Mesenchymal stem cell (in vitro differentiated cells and primary cell): ENCODE measurements around the gene FYB2.

Experiments
- DNase-seq: peaks from one replicate; pipeline ENCODE4 v3.0.0-alpha.2; 2013
- H2AFZ ChIP-seq: one replicate; pipeline ENCODE4 v1.6.1; 2013; ENCODE audit warnings: low read depth, mild to moderate bottlenecking, control low read depth, inconsistent platforms, low read length, moderate library complexity
- H2AK5ac ChIP-seq: 2 replicates; pipeline ENCODE4 v1.6.1; 2013; ENCODE audit warnings: low read length, moderate library complexity, mild to moderate bottlenecking, inconsistent platforms; ENCODE audit not compliant: severe bottlenecking
- H2BK120ac ChIP-seq: one replicate; pipeline ENCODE4 v1.6.1; 2013; ENCODE audit warnings: low read depth, mild to moderate bottlenecking, inconsistent platforms, low read length, moderate library complexity
- H2BK12ac ChIP-seq, 2 experiments: one replicate each; pipeline ENCODE4 v1.6.1; 2013; ENCODE audit warnings: inconsistent platforms in 2 of 2, low read length in 2 of 2, mild to moderate bottlenecking in 2 of 2, moderate library complexity in 2 of 2, control low read depth in 1 of 2
- H2BK15ac ChIP-seq: one replicate; pipeline ENCODE4 v1.6.1; 2013; ENCODE audit warnings: mild to moderate bottlenecking, low read depth, inconsistent platforms; ENCODE audit not compliant: poor library complexity, severe bottlenecking
- H2BK5ac ChIP-seq: 2 replicates; pipeline ENCODE4 v1.6.1; 2013; ENCODE audit warnings: low read depth, mild to moderate bottlenecking, low read length, control low read depth, inconsistent platforms; ENCODE audit not compliant: poor library complexity, severe bottlenecking
- H3K14ac ChIP-seq, 2 experiments: one replicate each; pipeline ENCODE4 v1.6.1; 2013; ENCODE audit warnings: inconsistent platforms in 2 of 2, low read length in 2 of 2, control low read depth in 1 of 2, mild to moderate bottlenecking in 1 of 2, moderate library complexity in 1 of 2
- H3K18ac ChIP-seq, 2 experiments: one replicate each; pipeline ENCODE4 v1.6.1; 2013; ENCODE audit warnings: inconsistent platforms in 2 of 2, low read length in 2 of 2, control low read depth in 1 of 2, low read depth in 1 of 2, mild to moderate bottlenecking in 1 of 2
- H3K23ac ChIP-seq, 2 experiments: one replicate each; pipeline ENCODE4 v1.6.1; 2013; ENCODE audit warnings: inconsistent platforms in 2 of 2, low read length in 2 of 2, mild to moderate bottlenecking in 2 of 2, moderate library complexity in 2 of 2, control low read depth in 1 of 2
- H3K27ac ChIP-seq: 2 replicates; pipeline ENCODE4 v1.5.1; 2013; ENCODE audit warnings: mild to moderate bottlenecking, moderate library complexity, low read length, control low read depth, inconsistent platforms; ENCODE audit not compliant: poor library complexity, severe bottlenecking
- H3K27me3 ChIP-seq, 2 experiments: 2 replicates each; pipeline versions ENCODE4 v1.6.1 to v1.7.0; 2013; ENCODE audit warnings: low read length in 2 of 2, mild to moderate bottlenecking in 2 of 2, moderate library complexity in 2 of 2, control low read depth in 1 of 2, inconsistent platforms in 1 of 2; ENCODE audit not compliant: control insufficient read depth in 1 of 2, insufficient read depth in 1 of 2
- H3K36me3 ChIP-seq, 2 experiments: 2 replicates each; pipeline versions ENCODE4 v1.6.1 to v1.7.0; 2013; ENCODE audit warnings: low read length in 2 of 2, control low read depth in 1 of 2, inconsistent platforms in 1 of 2, low read depth in 1 of 2, mild to moderate bottlenecking in 1 of 2; ENCODE audit not compliant: insufficient read depth in 2 of 2, control insufficient read depth in 1 of 2
- H3K4ac ChIP-seq, 2 experiments: one replicate each; pipeline ENCODE4 v1.6.1; 2013; ENCODE audit warnings: inconsistent platforms in 2 of 2, low read length in 2 of 2, mild to moderate bottlenecking in 2 of 2, moderate library complexity in 2 of 2, control low read depth in 1 of 2, low read depth in 1 of 2
- H3K4me1 ChIP-seq: 2 replicates; pipeline ENCODE4 v1.6.1; 2013; ENCODE audit warnings: low read depth, low read length, control low read depth; ENCODE audit not compliant: control insufficient read depth, insufficient read depth
- H3K4me2 ChIP-seq: 2 replicates; pipeline ENCODE4 v1.6.1; 2013; ENCODE audit warnings: low read length, mild to moderate bottlenecking, inconsistent platforms; ENCODE audit not compliant: poor library complexity, severe bottlenecking
- H3K4me3 ChIP-seq, 2 experiments: 2 replicates each; pipeline versions ENCODE4 v1.5.1 to v1.7.0; 2013; ENCODE audit warnings: low read length in 2 of 2, mild to moderate bottlenecking in 2 of 2, control low read depth in 1 of 2, low read depth in 1 of 2; ENCODE audit not compliant: insufficient read depth in 1 of 2
- H3K79me1 ChIP-seq: replicated peaks from 2 replicates; pipeline ENCODE4 v1.6.1; 2013; ENCODE audit warnings: mild to moderate bottlenecking, control low read depth, low read length, inconsistent platforms; ENCODE audit not compliant: poor library complexity, severe bottlenecking
- H3K9ac ChIP-seq: 2 replicates; pipeline ENCODE4 v1.7.0; 2013; ENCODE audit warnings: mild to moderate bottlenecking, low read length, moderate library complexity
- H3K9me3 ChIP-seq: 2 replicates; pipeline ENCODE4 v1.7.0; 2013; ENCODE audit warnings: mild to moderate bottlenecking, low read length; ENCODE audit not compliant: control insufficient read depth
- H4K8ac ChIP-seq: one replicate; pipeline ENCODE4 v1.6.1; 2013; ENCODE audit warnings: inconsistent platforms, mild to moderate bottlenecking, low read length, moderate library complexity
- H4K91ac ChIP-seq: one replicate; pipeline ENCODE4 v1.6.1; 2013; ENCODE audit warnings: mild to moderate bottlenecking, low read length, inconsistent platforms
- WGBS: methylation state at CpG from one replicate; pipeline ENCODE4 v1.1.7; 2013; ENCODE audit warnings: mixed read lengths; 5-methylcytosine and 5-hydroxymethylcytosine counted together

FYB2 gene

DNA sequence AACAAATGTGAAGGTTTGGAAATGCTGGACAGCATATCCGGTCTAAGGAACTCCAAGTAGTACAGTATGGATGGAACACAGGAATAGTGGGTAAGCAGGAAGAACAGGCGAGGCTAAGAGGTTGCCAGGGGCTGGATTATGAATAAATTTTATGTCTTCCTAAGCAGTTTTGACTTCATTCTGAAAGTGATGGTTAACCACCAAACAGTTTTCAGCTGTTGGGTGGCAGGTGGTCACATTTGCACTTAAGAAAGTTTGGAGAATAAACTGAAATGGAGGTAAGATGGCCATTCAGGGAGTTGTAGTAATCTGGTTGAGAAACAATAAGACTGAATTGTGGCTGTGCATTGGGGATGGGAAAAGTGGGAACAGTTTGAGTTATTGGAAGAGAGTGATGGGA, 90.2 kb downstream of the FYB2 start:
- Histone ChIP-seq H2BK15ac (no peak overlapping the region), H3K27ac (no peak overlapping the region), H3K23ac (no peak overlapping the region), H3K4me2 (no peak overlapping the region), H2BK12ac (no peak overlapping the region), H3K9me3 (peaks cover 3% of the 10 kb centered on the region), H2BK5ac (no peak overlapping the region), H3K4me3 (no peak overlapping the region), H3K27me3 (peaks cover 0 to 7% of the 10 kb centered on the region in 2 experiments), H3K14ac (no peak overlapping the region), H2AK5ac (no peak overlapping the region), H2AFZ (no peak overlapping the region), H3K9ac (no peak overlapping the region), H4K8ac (no peak overlapping the region), H3K18ac (no peak overlapping the region), H4K91ac (no peak overlapping the region), H3K4me1 (no peaks in the 10 kb centered on the region), H3K79me1 (no peaks in the 10 kb centered on the region), H3K36me3 (no peaks in the 10 kb centered on the region), H3K4ac (no peak overlapping the region), H2BK120ac (no peak overlapping the region)
- no peak for DNase-seq
- 89% methylated on average over 2 of the region's 2 CpGs for WGBS

DNA sequence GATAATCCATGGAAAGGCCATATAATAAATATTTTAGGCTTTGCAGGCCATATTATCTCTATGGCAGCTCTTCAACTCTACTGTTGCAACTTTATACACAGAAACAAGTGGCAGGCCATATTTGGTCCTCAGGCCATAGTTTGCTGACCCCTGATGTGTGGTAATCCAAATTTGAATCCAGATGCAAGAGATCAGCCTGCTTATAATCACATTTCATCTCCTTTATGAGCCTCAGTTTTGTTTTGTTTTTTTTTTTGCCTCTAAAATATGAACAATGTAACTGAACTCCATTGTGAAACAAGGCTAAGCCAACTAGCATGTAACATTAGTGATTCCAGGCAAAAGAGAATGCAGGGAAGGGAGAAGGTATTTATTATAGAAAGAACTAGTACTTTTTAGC, 92.5 kb downstream of the FYB2 start:
- no peak overlapping the region for H3K4me2 ChIP-seq
- H3K4ac ChIP-seq = no peak overlapping the region
- H2BK12ac ChIP-seq = no peak overlapping the region
- peaks cover 0 to 7% of the 10 kb centered on the region in 2 experiments for H3K27me3 ChIP-seq
- no peak overlapping the region for H2AFZ ChIP-seq
- no peak overlapping the region for H4K91ac ChIP-seq
- no peak for DNase-seq
- no peak overlapping the region for H3K23ac ChIP-seq
- H3K14ac ChIP-seq = no peak overlapping the region
- no peak overlapping the region for H2AK5ac ChIP-seq
- H2BK15ac ChIP-seq = no peak overlapping the region
- H3K36me3 ChIP-seq = no peaks in the 10 kb centered on the region
- H3K9me3 ChIP-seq = no peaks in the 10 kb centered on the region
- H3K27ac ChIP-seq = no peak overlapping the region
- H3K79me1 ChIP-seq = no peaks in the 10 kb centered on the region
- no peaks in the 10 kb centered on the region for H3K4me1 ChIP-seq
- H2BK120ac ChIP-seq = no peak overlapping the region
- no peak overlapping the region for H3K18ac ChIP-seq
- no peak overlapping the region for H2BK5ac ChIP-seq
- no peak overlapping the region for H3K4me3 ChIP-seq
- no peak overlapping the region for H3K9ac ChIP-seq
- no peak overlapping the region for H4K8ac ChIP-seq

DNA sequence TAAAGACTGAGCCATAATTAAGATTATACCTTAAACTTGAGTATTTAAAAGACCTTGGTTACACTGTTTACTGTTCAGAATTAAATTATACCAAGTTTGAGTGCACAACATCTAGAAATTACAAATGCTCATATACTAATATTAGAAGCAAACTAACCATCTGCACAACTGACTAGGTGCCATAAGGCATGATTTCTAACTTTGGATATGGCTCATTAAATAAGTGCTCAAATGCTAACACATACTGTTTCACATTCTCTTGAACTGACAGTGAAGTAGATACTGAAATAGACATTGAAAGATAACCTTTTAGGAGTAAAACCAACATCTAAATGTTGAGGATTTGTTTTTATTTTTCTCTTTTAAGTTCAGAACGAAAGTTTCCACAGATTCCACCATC, 100.0 kb downstream of the FYB2 start:
- no peak overlapping the region for H3K4me3 ChIP-seq
- no peaks in the 10 kb centered on the region for H3K4me1 ChIP-seq

DNA sequence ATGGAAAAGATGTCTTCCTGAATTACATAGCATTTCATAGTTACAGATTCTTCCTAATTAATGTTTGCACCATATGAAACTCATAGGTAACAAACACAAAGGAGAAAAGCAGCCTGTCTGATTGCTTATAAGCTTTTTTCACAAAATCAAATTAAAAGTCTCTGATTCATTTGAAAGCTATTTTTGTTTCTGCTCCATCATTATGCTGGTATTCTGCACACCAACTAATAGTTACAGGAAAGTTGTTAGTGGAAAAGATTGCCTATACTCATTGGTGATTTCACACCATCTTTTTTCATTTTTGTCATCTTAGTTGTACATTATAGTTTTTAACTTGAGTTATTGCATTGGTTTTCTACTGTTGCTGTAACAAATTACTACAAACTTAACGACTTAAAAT, 104.0 kb downstream of the FYB2 start:
- no peak overlapping the region for H3K4me2 ChIP-seq
- no peak overlapping the region for H3K18ac ChIP-seq
- H4K8ac ChIP-seq = no peak overlapping the region
- H3K4me1 ChIP-seq = no peaks in the 10 kb centered on the region
- H3K23ac ChIP-seq = no peak overlapping the region
- no peak overlapping the region for H4K91ac ChIP-seq
- no peak overlapping the region for H2BK15ac ChIP-seq
- no peaks in the 10 kb centered on the region for H3K36me3 ChIP-seq
- no peak overlapping the region for H3K14ac ChIP-seq
- H2BK120ac ChIP-seq = no peak overlapping the region
- H2AK5ac ChIP-seq = no peak overlapping the region
- no peak overlapping the region for H3K4ac ChIP-seq
- no peak overlapping the region for H3K27ac ChIP-seq
- no peaks in the 10 kb centered on the region for H3K79me1 ChIP-seq
- DNase-seq = peak; percentile 7
- H2AFZ ChIP-seq = no peak overlapping the region
- no peak overlapping the region for H2BK12ac ChIP-seq
- H3K9me3 ChIP-seq = no peaks in the 10 kb centered on the region
- H3K4me3 ChIP-seq = no peak overlapping the region
- H3K27me3 ChIP-seq = no peaks in the 10 kb centered on the region
- no CpG with 5 or more reads among the region's 1 CpG for WGBS
- no peak overlapping the region for H2BK5ac ChIP-seq
- no peak overlapping the region for H3K9ac ChIP-seq

More for the DNA sequence above, 100.0 kb downstream of the FYB2 start:
- H3K23ac ChIP-seq = no peak overlapping the region
- no peak overlapping the region for H3K4ac ChIP-seq
- DNase-seq = no peak
- H3K4me2 ChIP-seq = no peak overlapping the region
- H3K9ac ChIP-seq = no peak overlapping the region
- H3K36me3 ChIP-seq = no peaks in the 10 kb centered on the region
- H2BK12ac ChIP-seq = no peak overlapping the region
- H3K27ac ChIP-seq = no peak overlapping the region
- H2BK120ac ChIP-seq = no peak overlapping the region
- no peak overlapping the region for H3K14ac ChIP-seq
- no peak overlapping the region for H3K18ac ChIP-seq
- no peak overlapping the region for H2BK5ac ChIP-seq
- H4K8ac ChIP-seq = no peak overlapping the region
- H2AFZ ChIP-seq = no peak overlapping the region
- no peak overlapping the region for H4K91ac ChIP-seq
- no peak overlapping the region for H2BK15ac ChIP-seq
- no peaks in the 10 kb centered on the region for H3K79me1 ChIP-seq
- no peaks in the 10 kb centered on the region for H3K27me3 ChIP-seq
- H3K9me3 ChIP-seq = no peaks in the 10 kb centered on the region
- WGBS = 80% methylated on average over 1 of the region's 1 CpG
- no peak overlapping the region for H2AK5ac ChIP-seq
